GM19035 (cell line): Measurements from ENCODE around the gene GFPT1.

Experiments
- ATAC-seq: cut with Tn5 transposase; IDR thresholded peaks from one replicate; pipeline ENCODE4 v1.9.1; 2021; ENCODE audit not compliant: unreplicated experiment

The GFPT1 gene

GRCh38 chr2:69330781-69331180 is 56.2 kb downstream of the GFPT1 start:
- no peak for ATAC-seq

DNA sequence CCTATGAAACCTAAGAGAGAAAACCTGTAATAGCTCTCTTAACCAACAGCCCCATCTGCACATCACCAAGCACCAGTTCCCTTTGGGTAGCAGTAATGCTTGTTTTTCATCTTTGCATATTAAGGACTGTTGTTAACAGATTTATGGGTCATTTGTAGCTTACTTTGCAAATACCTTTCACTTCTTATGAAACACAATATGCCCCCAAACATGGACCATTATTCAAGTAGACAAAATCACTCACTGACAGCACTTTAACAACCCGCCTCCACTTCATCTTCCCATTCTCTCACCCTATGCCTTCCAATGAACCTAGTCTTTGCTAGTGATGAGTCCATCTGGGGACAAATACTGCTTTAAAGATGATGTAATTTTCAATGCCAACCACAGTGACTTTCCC is 64.4 kb downstream of the GFPT1 start:
- ATAC-seq = no peak

DNA sequence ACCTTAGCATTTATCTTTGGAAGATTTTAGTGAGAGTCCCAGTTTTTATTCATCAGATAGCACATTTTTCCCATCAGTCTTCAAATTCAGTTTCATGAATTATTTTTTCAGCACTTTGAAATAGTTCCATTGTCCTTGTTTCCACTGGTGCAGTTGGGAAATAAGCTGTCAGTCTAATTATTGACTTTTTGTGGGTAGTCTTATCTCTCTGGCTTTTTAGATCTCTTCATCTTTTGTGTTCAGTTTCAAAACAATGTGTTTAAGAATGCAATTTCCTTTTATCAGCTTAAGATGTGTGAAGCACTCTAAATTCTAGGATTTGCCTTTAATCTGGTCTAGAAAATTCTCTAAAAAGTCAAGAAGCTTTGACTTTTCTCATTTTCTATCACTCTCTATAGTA is 70.5 kb downstream of the GFPT1 start:
- ATAC-seq = no peak

- no peak for ATAC-seq
Measured at GRCh38 chr2:69315160-69315761, 71.8 kb downstream of the GFPT1 start.

- no peak for ATAC-seq
Measured at GRCh38 chr2:69311024-69311416, 76.0 kb downstream of the GFPT1 start.

GRCh38 chr2:69310111-69311023 is 76.7 kb downstream of the GFPT1 start:
- ATAC-seq = no peak

- ATAC-seq = no peak
Measured at GRCh38 chr2:69309351-69310110, 77.5 kb downstream of the GFPT1 start.

DNA sequence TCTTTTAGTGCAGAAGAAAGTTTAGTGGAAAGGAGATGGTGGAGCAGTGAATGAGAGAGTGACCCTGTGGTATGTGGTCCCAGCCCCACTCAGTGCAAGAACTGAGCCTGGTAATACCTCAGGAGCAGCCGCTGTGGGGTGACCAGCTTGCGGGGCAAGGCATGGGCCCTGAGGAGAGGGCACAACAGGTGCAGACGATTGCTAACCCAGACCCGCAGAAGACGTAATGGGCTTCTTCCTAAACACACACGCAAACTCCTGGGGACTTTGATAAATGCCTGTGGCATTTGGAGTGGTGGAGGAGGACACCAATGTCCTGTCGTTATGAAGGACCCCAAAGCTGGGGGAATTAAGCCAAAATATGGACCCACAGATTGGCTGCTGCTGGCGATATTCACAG is 78.7 kb downstream of the GFPT1 start:
- ATAC-seq = no peak

DNA sequence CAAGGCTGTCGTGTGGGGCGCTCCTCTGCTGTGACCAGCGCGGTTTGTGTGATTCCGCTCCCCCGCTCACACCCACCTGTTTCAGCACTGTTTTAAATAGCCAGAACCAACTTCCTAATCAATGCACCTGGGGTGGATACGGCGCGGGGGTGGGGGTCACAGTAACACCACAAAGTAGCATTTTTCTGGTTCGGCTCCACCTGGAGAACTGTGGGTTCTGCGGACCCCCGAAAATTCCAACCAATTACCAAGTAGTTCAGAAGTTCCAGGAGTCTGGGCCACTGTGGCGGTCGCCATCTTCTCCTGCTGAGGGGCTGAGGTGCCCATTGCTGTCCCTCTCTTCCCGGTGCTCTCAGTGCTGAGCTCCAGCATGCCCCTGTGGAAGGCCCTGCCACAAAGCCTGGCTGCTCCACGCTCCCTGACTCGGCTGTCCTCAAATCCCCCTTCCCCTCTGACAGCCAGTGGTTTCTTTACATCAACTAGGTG is 79.4 kb downstream of the GFPT1 start:
- ATAC-seq = no peak

DNA sequence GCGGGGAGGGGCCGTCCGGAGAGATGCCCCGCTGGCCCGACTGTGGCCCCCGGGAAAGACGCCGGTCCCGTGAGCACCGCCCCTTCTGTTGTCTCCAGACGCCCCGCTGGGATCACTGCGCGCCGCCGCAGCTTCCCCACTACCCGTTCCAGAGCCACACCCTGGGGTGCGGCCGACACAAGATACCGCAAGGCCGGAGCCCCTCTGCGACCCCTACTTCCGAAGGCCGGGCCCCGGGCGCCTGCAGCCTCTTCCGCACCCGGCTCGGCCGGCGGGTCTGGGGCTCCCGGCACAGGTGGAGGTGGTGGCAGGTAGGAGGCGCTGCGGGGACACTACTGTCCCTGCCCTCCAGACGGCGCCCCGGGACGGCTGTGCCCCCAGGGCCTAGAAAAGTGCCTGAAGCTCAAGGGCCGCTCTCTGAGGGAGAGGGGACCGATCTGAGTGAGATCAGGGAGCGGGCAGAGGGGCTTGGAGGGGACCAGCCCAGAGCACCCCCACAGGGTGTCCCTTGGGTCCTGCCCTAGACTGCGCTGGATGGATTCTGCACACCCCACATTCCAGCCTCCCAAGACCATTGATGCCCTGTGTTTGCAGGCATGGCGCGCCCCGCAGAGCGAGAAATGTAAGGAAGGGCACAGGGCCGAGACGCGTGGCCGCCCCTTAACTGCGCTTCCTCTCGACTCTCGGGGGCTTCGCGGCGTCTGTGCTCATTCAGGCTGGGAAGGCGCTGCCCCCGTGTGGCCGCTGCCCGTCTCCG is 80.0 kb downstream of the GFPT1 start:
- peak; percentile 91 for ATAC-seq

GRCh38 chr2:69306393-69306821 is 80.6 kb downstream of the GFPT1 start:
- ATAC-seq = no peak

- ATAC-seq = no peak
Measured at GRCh38 chr2:69305712-69306392, 81.2 kb downstream of the GFPT1 start.

DNA sequence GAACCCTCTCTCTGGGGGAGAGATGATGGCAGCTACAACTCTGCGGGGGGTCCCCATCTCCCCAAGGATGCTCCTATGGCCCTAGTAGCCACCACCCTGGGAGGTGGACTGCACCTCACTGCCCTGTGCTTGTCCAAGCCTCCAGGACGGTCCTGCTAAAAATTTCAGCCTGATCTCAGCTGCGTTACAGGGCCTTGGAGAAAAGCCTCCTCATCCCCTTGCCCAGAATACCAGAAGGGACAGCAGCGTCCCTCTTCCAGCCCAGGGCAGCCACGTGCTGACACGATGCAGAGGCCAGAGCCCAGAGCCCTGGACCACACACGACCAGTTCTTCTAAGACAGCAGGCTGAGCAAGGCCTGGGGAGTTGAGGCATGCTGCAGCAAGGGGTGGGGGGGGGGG is 81.9 kb downstream of the GFPT1 start:
- no peak for ATAC-seq

DNA sequence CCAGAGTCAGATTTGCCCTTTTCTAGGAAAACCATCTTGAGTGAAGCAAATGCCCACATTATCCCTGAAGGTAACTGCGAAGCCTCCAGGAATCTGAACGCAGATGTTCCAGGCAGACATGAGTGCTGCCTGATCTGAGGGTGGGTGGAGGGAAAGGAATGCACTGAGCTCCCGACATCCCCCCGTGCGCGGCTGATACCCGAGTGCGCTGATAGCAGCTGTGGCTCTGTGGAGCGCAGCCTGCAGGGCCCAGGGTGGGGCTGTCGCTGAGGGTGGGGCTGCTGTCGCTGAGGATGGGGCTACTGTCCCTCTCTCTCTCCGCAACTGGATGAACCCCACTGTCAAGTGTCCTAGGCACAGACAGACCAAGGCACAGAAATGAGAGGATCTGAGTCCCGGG is 82.4 kb downstream of the GFPT1 start:
- ATAC-seq = no peak

- no peak for ATAC-seq
Measured at GRCh38 chr2:69300650-69301049, 86.4 kb downstream of the GFPT1 start.

DNA sequence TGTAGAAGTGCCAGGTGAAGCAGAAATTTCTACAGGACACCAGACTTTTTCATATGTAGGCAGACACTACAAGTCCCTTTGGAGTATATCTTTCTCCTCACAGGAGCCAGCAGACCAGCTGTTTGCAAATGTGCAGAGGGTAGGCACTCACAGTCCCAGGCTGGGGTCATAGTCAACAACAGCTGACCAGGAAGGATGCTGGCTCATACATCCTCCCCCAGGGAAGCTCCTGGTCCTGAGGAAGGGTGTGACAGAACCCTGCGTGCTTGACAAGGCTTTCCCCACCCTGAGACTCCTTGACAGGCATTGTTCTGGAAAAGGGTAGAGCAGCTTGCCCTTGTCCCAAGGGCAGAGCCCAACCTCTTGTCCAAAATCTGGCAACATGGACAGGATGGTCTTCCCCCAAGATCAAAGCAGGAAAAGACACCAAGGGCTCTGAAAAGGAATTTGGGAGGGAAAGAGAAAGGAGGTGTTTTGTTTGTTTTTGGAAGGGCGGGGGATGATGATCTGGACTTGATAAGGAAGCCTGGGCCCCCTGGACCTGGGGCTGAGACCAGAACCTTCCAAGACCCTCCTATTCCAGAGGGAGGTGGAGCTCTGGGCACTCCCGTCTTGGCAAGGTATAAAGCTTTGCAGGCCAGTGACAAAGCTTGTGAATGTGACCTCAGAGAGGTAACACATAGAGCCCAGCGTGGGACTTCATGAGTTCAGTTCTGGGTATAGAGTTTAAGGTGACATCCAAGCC is 87.1 kb downstream of the GFPT1 start:
- no peak for ATAC-seq

DNA sequence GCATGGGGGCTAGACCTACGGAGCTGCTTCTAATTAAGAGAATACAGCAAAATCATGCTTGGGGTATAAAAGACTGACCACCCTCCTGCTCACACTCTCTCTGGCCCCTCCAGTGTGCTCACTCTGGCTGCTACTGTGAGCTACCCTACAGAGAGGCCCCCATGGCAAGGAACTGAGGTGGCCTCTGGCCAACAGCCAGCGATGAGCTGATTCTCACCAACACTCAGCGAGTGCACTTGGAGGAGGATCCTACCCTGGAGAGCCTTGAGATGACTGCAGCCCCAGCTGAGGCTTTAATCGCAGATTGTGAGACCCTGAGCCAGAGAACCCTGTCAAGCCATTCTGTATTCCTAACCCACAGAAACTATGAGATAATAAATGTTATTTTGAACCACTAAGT is 88.2 kb downstream of the GFPT1 start:
- no peak for ATAC-seq

DNA sequence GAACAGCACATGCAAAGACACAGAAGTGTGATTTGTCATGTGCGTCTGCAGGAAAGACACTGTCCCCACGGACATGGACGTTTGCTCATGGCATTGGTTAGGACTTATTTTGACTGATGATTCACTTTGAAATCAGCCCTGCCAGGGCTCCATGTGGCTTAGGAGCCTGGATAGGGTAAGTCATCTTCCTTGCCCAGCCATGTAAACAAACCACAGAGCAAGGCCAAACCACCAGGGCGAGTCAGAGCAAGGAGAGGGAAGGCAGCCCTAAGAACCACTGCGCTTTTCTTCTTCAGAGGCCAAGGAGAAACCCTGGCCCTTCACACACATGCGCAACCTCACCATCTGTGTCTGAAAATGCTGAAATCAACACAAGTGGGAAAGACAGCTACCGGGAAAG is 88.8 kb downstream of the GFPT1 start:
- ATAC-seq = no peak

GRCh38 chr2:69297216-69297615 is 89.8 kb downstream of the GFPT1 start:
- no peak for ATAC-seq

DNA sequence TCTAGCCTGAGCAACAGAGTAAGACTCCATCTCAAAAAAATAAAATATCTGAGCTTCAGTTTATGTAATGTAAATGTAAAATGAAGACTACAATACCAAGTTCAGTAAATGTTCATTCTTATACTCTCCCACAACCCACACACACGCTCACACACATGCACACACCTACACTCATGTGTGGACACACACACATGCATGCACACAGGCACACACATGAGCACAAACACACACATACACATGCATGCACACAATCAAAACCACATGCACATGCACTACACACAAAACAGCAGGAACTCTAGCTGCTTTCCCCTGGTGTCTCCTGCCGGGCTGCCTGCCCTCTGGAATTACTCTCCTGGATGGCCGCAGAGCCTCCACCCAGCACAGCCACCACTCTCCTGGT is 90.6 kb downstream of the GFPT1 start:
- ATAC-seq = no peak
